Tongue (tissue), 2 donors: ENCODE results near the gene TPRG1L. TPM values are rescaled to one million over a fixed set of nuclear protein-coding genes. Genes with fewer than 3 reads are reported as not detected.

Experiments used
- DNase-seq: peaks from one replicate; pipeline ENCODE4 v3.0.0-alpha.2; 2015
- total RNA-seq: library from RNA; depleted of rRNA; stranded (reverse); fragments of >200 nt; gene quantifications from one replicate; pipeline ENCODE4 v1.2.3, GENCODE V29; 2014

TPRG1L gene
- total RNA-seq, 1 donor from 2014 or later, result 24.7 TPM

DNA sequence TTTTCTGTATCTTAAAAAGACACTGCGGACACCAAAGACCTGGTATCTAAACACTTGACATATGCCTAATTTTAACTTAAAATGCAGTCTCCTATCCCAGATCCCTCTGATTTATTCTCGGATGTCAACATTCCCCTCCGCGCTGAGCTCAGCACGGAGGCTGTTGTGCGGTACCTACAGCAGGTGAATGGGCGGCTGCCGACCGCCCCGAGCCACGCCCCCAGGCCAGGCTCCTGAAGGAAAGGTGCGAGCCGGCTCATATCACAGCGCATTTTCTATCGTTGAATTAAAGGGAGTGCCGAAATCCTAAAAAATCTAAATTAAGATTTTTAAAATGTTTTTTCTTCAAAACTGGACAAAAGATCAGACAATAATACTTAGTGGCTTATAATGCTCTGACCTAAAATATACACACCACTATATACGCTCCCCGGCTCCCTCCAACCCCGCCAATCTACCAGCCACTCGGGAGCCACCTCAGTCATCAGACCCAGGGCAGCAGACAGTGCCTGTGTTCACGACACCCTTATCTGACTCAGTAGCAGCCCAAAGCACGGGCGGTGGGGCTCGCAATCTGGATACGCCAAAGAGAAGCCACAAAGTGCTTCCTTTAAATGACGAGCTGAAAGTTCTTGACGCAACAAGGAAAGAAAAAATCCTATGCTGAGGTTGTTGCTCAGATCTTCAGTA lies 21.0 kb downstream of the TPRG1L start:
- no peak for DNase-seq

DNA sequence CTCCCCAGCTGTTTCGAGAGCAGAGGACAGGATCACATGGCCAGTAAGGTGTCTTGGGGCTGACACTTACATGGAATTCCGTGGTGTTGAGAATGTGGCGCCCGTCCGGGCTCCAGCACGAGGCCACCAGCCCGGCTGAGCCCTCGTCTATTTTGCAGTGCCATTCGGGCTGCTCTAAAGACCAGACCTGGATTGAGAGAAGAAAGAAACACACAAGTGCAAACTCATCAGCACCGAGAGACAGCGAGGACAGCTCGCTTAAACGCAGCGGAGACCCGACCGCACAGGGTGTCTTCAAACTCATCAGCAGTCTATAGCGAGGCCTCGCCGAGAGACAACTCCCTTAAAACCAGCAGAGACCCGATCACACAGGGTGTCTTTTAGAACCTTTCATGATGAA lies 21.8 kb downstream of the TPRG1L start:
- no peak for DNase-seq

DNA sequence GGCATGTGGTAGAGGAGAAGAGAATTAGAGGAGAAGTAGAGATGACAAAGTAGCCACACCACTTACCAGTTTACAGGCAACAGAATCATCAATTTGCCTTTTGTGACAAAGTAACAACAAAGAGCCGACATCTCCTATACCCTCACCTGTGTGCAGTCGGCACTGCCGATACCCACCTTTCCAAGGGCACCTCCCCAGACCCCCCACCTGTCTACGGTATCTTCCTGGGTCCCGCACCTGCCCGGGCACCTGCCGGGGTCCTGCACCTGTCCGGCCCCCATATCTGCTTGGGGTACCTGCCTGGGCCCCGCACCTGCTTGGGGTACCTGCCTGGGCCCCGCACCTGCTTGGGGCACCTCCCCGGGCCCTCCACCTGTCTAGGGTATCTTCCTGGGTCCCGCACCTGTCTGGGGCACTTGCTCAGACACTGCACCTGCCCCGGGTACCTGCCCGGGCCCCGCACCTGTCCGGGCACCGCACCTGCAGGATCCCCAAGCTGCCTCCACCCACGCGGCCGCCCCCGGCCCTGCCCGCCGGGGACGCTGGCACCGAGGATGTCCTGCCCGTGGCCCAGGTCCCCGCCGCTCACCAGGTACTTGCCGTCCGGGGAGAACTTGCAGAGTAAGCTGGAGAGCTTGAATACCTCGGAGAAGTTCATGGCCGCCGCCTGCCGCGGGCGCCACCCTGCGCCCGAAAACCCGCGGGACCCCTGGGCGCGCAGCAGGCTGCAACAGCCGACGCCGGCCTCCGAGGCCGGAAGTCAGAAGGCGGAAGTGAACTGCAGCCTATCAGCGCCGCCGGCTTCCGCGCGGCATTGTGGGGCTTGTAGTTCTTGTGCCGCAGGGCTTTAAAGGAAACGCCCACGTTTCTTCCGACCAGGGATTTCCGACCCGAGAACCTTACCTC lies 24.8 kb downstream of the TPRG1L start, which contains the start of gene WRAP73:
WRAP73 (minus strand) TSS at position 762 of the 906 bp plus-strand sequence; CDS start at position 658, 104 bp downstream.
- peak; percentile 95 for DNase-seq

DNA sequence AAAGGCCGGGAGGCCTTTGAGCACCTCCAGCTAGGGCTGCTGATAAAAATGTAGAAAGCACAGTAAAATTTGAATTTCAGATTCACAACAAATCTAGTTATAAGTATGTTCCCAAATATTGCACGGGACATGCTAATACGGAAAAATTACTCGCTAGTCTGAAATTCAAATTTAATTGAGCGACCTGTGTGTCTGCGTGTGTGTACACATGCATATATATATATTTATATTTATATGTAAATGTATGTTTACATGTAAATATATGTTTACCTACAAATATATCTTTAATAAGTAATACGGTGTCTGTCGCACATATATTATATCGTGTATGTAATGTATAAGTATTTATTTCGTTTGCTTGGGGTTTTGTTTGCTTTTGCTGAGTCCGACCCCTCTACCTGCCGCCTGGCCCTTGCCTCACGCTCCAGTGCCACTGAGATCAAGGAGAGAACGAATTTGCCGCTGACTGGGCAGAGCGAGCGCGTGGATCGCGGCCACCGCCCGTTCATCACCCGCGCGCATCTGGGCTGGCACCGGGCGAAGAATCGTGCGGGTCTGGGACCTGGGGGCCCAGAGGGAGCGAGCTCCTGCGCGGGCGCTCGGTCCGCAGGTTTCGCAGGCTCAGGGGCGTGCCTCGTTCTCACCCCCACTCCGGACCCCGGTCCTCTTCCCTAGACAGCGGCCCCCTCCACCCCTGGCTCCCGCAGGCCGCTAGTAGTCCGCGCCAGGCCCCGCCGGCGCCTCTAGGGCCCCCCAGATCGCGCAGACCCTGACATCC lies 25.6 kb downstream of the TPRG1L start:
- DNase-seq, result peak; percentile 28

DNA sequence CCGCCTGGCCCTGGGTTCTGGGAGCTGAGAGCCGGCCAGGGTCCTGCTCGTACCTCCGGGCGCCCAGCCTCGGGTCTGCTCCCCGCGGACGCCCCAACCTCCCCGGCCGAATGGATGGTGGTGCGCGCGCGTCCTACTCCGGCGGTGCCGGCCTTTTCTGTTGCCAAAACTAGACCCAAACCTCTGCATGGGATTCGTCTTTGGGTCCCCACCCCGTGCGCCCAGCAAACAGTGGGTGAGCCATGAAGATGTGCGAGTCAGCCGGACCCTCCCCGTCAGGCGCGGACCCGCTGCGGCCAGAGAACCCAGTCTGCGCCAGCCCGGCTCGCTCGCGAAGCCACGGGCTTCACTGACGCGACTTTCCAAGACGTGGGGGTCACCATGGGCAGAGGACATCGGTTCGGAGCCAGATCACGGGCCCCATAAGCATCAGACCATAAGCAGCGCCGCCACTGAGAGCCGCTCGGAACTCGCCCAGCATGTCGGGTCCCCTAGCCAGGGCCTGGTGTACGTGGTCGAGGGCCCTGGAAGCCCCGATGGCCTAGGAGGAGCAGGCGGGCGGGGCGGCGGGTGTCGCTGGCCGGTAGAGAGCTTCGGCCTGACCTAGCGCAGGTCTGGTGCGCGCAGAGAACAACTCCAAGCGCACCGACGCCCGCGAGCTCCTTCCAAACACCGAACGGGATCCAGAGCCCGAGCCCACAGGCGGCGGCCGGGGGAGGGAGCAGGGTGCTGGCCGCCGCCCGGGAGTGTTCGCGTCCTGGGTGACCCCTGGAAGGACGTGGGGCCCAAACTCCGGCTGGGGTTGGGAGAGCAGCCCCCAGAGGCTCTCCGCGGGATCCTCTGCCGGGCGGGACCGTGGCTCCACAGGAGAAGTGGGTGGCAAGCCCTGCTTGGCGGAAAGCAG lies 26.5 kb downstream of the TPRG1L start:
- no peak for DNase-seq

DNA sequence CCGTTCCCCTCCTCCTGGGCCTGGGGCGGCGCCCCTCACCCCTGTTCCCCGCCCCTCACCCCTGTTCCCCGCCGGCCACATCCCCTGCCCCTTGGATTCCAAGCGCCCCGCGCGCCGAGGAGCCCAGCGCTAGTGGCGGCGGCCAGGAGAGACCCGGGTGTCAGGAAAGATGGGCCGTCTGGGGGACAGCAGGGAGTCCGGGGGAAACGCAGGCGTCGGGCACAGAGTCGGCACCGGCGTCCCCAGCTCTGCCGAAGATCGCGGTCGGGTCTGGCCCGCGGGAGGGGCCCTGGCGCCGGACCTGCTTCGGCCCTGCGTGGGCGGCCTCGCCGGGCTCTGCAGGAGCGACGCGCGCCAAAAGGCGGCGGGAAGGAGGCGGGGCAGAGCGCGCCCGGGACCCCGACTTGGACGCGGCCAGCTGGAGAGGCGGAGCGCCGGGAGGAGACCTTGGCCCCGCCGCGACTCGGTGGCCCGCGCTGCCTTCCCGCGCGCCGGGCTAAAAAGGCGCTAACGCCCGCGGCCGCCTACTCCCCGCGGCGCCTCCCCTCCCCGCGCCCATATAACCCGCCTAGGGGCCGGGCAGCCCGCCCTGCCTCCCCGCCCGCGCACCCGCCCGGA lies 27.2 kb downstream of the TPRG1L start, which contains the start of gene TP73:
TP73 (plus strand) TSS at position 587 of the 618 bp plus-strand sequence. CDS start 29,850 bp downstream, outside the sequence.
- peak; percentile 46 for DNase-seq

DNA sequence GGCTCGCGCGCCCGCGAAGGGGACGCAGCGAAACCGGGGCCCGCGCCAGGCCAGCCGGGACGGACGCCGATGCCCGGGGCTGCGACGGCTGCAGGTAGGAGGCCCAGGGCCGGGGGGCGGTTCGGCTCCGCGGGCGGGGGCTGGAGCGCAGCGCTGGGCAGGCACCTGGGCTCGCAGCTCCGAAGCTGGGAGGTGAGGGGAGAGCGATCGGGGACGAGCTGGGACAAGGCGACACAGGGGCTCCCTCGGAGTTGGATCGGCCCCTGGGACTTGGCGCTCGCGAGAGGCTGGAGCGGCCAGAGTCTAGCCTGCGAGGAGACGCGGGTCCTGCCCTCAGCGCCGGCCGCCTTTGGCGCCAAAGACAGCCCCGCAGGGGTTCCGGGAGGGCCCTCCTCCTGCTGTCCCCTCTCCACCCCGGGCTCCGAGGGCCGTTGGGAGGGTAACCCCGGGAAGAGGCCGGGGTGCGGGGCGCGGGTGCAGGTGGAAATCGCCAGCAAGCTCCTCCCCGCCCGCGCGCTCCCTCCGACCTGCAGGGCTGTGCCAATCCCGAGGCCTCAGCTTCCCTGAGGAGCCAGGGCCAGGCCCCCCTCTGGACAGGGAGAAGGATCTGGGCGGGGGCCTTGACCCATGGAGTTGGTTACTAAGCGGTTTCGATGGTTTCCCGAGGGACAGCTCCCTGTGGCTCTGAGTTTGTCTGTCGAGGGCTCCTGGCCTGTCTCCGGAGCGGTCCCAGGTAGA lies 27.9 kb downstream of the TPRG1L start:
- DNase-seq, result no peak

DNA sequence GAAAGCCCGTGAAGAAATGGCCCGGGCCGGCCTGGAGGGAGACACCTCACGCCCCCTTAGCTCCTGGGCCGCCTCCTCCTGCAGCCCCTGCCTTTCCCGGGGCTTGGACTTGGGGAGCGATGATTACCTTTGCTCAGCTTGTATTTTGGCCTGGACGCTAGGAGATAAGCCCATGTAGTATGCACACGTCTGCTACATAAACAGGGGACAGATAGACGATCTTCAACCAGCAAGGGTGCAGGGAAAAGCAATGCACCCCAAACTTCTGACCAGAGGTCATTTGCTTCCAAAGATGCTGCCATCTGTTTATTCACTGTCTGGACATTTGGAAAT lies 28.4 kb downstream of the TPRG1L start:
- no peak for DNase-seq

DNA sequence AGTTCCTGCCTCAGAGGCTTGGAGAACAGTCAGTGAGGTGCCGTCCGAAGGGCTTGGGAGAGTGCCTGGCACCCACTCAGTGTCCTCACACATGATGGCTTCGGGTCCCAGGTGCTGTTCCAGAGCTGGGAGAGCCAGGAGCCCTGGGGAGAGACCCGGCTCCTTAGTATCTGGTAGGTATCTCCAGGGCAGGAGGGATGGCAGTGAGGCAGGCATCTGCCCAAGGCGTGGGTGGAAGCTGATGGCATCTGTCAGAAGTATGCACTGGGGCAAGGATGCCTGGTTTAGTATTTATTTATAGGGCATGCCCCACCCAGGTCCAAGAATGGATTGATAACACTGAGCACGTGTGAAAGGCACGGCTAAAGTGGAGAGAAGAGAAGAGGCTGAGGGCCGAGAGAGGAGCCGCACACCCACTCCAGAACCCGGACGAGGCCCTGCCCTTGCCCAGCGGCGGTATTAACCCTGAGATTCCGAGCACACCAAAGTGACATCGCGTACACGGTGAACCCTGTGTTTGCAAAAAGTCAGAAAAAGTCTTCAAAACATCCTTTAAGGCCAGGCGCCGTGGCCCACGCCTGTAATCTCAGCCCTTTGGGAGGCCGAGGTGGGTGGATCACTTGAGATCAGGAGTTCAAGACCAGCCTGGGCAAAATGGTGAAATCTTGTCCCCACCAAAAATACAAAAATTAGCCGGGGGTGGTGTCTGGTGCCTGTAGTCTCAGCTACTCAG lies 29.9 kb downstream of the TPRG1L start:
- peak; percentile 49 for DNase-seq

DNA sequence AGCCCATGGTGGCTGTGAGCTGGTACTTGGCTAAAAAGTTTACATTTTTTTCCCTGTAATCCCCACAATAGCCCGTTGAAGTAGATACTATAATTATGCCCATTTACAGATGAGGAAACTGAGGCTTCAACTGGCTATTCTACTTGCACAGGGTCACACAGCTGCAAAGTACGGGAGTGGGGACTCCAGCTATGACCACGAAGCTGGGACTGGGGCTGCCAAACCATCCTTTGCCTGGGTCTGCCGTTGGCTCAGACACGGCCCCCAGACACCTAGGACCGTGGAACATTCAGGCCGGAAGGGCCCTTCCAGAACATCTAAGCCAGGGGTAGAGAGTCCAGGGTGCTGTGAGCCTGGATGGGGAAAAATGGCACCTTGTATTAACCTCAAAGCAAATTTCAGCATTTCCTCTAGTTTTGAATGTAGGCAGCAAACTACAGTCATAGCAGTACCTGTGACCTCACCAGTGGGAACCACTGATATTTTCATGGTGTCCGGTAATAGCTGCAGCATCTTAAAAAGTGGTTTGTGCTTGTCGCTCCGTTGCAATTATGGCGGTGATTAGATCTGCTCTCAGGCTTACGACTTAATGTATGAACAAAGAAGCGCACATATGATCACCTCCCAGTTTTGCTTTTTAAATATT lies 31.8 kb downstream of the TPRG1L start:
- no peak for DNase-seq

DNA sequence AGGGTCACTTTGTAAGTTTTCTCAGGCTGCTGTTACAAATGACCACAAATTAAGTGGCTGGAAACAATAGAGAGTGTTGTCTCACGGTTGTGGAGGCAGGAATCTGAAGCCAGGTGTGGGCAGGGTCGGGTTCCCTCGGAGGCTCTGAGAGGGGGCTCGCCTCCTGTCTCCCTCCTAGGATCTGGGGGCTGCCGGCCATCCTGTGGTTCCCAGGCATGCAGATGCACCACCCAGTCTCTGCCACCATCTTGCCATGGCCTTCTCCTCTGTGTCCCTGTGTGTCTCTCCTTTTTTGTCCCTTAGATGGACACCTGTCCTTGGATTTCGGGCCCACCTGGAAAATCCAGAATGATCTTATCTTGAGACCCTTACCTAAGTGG lies 32.3 kb downstream of the TPRG1L start:
- no peak for DNase-seq

DNA sequence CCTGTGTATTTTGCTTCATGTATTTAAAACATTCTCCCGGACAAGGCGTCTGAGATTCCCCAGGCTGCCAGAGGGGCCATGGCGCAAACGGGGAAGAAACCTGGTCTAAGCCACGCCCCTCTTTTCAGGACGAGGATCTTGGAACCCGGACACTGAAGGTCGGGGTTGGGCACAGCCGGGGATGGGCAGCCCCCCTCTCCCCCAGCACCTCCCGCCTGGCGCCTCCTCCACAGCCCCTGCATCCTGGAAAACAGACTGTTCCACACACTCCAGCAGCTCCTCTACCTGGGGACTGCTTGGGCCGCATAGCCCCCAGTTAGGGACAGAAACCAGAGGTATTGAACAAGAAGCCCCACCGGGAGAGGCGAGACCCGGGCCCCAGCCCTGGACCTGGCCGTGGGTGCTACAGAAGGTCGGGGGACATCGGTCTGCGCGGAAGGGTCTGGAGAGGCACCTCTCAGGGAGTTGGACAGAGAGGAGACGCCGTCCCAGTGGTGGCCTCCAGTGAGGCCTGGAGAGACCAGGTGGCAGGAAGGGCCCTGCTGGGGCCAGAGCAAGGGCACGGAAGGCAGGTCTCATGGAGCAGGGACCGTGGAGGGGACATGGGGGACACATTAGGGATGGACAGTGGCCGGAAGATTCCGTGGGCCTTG lies 32.9 kb downstream of the TPRG1L start:
- no peak for DNase-seq

DNA sequence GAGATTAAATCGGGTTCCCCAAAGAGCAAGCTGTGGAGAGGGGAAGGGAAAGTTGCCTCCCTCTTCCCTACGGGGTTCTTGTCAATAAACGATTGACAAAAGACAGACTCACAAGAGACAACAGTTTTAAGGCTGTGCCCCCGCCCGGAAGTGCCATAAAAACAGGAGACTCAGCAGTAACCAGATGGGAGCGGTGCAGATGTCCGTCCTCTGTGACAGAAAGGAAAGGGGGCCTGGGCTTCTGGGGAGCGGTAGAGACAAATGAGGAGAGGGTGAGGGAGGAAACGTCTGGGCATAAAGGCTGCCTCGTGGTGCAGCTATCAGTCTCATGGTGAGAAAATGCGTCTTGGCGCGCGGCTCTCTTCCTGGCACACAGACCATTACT lies 33.4 kb downstream of the TPRG1L start:
- DNase-seq, result no peak

DNA sequence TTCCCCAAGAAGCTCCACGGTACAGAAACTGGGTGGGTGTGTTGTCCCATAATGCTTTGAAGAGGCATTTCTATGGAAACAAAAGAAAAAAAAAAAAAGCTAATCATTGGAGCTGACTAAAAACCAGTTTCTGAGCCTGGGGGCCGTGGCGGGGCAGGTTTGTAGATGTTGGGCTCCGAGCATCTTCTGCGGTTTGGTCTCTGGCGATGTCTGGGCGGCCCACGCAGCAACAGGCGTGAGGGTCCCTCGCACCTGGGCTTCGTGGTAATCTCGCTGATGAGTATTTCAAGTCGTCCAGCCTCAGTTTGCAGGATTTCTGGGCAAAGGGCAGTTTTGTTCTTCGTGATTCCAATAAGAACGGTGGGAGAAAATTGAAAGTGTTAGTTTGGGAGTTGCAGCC lies 34.3 kb downstream of the TPRG1L start:
- DNase-seq, result no peak

DNA sequence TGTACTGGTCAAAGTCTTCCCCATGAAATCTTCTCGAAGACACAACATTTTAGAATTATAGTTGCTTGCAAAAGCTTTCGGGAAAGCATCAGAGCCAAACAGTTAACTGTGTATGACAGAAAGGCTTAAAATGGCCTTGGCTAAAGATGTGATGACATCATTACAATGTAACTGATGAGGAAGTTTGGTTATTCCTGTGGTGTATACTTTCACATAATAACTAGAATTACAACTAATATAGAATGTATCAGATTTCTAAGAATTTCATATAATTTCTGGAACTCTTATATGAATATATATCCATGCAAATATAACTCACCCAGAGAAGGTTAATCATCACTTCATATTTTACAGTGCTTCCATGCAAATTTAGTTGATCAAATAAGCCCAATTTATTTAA lies 35.9 kb downstream of the TPRG1L start:
- no peak for DNase-seq

DNA sequence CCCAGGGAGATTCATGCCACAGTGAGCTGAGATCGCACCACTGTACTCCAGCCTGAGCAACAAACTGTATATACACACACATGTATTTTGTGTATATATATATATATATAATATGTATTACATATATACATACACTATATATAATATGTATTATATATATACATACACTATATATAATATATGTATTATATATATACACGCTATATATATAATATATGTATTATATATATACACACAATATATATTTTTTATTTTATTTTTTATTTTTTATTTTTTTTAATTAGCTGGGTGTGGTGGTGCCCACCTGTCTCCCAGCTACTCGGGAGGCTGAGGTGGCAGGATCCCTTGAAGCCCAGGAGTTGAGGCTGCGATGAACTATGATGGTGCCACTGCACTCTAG lies 36.8 kb downstream of the TPRG1L start:
- DNase-seq, result no peak

DNA sequence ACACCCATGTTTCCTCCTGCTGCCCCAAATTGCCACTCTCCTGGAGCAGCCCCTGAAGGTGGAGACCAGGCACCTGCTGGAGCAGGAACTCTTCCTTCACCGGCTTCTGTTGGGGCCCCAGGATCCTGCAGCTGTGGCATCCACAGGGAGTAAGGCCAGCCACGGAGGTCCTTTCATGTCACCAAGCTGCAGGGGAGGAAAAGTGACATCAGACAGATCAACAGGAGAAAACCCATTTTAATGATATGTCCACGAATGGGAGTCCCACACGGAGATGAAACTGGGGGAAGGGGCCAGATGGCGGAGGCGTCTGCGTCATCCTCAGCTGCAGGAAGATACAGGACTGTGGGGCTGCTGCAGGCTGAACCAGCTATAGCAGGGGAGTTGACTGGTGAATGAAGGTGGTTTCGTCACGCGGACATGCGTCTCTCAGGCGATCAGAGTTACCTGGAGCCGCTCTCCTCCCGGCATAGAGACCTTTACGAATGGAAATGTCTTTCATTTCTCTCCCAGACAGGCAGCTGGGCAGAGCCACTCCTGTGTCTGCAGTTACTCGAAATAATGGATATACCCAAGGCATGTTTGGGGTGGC lies 37.4 kb downstream of the TPRG1L start:
- no peak for DNase-seq

DNA sequence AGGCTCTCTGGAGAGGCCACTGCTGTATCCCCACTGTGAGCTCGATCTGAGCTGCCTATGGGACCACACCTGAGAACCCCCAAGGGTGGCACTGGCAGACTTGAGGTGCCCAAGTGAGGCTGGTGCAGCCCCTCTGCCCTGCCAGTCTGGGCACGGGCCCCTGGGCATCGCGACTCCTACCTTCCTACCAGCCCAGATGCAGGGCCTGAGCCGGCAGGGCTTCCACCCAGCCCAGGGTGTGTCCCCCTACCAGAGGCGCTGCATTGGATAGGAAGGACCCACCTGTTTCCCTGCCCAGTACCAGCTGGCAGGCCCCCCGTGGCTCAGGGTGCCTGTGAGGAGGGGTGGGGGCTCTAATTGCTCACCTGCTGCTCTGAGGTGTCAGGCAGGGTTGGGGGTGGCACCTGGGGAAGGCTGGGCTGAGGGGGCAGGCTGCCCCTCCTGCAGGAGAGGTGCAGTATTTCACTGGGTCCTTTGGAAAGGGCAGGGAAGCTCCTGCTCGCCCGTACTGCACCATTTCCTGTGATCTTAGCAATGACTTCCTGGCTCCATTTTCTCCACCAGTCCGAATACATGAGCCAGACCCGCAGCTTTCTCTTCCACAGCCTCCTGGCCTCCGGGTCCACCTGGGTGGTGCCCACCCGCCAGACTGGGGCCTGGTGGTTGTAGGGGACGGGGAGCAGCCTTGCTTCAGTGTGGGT lies 39.3 kb downstream of the TPRG1L start:
- no peak for DNase-seq
